ENCODE measurements around the gene PCDHA8. TPM values are rescaled to one million over a fixed set of nuclear protein-coding genes. Genes with fewer than 3 reads are reported as not detected.
A peak's percentile ranks its signal among the peaks of the same experiment; 100 is the strongest.
"Not testable (repeated sequence)": the region's sequence is repeated elsewhere in the genome, so short reads cannot be mapped to it uniquely, and the experiment has no call there.

PCDHA8 gene
- polyA plus RNA-seq, 1 experiment: 0.01 TPM

- TF ChIP-seq CTCF (IDR thresholded peaks at IDR 0.05; ENCODE audit: low read depth, low read length): 0 out of 2 replicates have a peak, but pooled peaks have one; percentile 13
- Histone ChIP-seq H3K4me3 (ENCODE audit: low read depth, low read length) (no peak within 1 kb of the TSS), H3K27ac (ENCODE audit: low read depth, low read length) (no peak within 1 kb of the TSS), H3K27me3 (ENCODE audit: control insufficient read depth, insufficient read depth, low read length) (no peaks in the 10 kb centered on the region), H3K9me3 (ENCODE audit: control insufficient read depth, insufficient read depth, low read length) (peaks cover 36% of the 10 kb centered on the region)
- CTCF ChIA-PET: no interaction called here
- POLR2A ChIA-PET: no interaction called here
- no peak for DNase-seq (ENCODE audit: low read depth, low spot score)
Measured at GRCh38 chr5:140806834-140807775, 33.9 kb upstream of the PCDHA8 start, which contains the start of gene PCDHA4. Gene PCDHA4, plus strand, starts transcription at chr5:140807068.

- CTCF ChIA-PET; DNase-seq (ENCODE audit: low read depth, low spot score); H3K27me3 ChIP-seq (ENCODE audit: control insufficient read depth, insufficient read depth, low read length); H3K27ac ChIP-seq (ENCODE audit: low read depth, low read length); H3K4me3 ChIP-seq (ENCODE audit: low read depth, low read length); POLR2A ChIA-PET: not testable (repeated sequence)
- peaks cover 24% of the 10 kb centered on the region for H3K9me3 ChIP-seq (ENCODE audit: control insufficient read depth, insufficient read depth, low read length)
Measured at GRCh38 chr5:140808241-140808888, 32.6 kb upstream of the PCDHA8 start.

- Histone ChIP-seq H3K27me3 (ENCODE audit: control insufficient read depth, insufficient read depth, low read length) (no peaks in the 10 kb centered on the region), H3K9me3 (ENCODE audit: control insufficient read depth, insufficient read depth, low read length) (peaks cover 23% of the 10 kb centered on the region), H3K27ac (ENCODE audit: low read depth, low read length) (no peak overlapping the region), H3K4me3 (ENCODE audit: low read depth, low read length) (no peak overlapping the region)
- CTCF ChIA-PET: no interaction called here
- TF ChIP-seq CTCF (IDR thresholded peaks at IDR 0.05; ENCODE audit: low read depth, low read length): no peak
- POLR2A ChIA-PET: no interaction called here
- no peak for DNase-seq (ENCODE audit: low read depth, low spot score)
Measured at GRCh38 chr5:140808889-140809291, 32.1 kb upstream of the PCDHA8 start.

GRCh38 chr5:140821375-140822280 is 19.4 kb upstream of the PCDHA8 start, which contains the start of gene PCDHA5:
Gene PCDHA5, plus strand, starts transcription at chr5:140821613.
- CTCF ChIA-PET: interaction anchor here (1.7 kb wide), 1 partner anchor 16 kb away, joined by 5 read pairs; no protein-coding TSS in a partner anchor
- no peak within 1 kb of the TSS for H3K4me3 ChIP-seq (ENCODE audit: low read depth, low read length)
- no peak for DNase-seq (ENCODE audit: low read depth, low spot score)

More at GRCh38 chr5:140821375-140822280, 19.4 kb upstream of the PCDHA8 start, which contains the start of gene PCDHA5:
- peak; percentile 25 for TF ChIP-seq CTCF (IDR thresholded peaks at IDR 0.05; ENCODE audit: low read depth, low read length)
- no peak within 1 kb of the TSS for H3K27ac ChIP-seq (ENCODE audit: low read depth, low read length)
- peaks cover 23% of the 10 kb centered on the region for H3K9me3 ChIP-seq (ENCODE audit: control insufficient read depth, insufficient read depth, low read length)
- no peaks in the 10 kb centered on the region for H3K27me3 ChIP-seq (ENCODE audit: control insufficient read depth, insufficient read depth, low read length)
- POLR2A ChIA-PET: no interaction called here

Data from AG04450 (cell line).